ENCODE data around the gene EMILIN1. TPM values are rescaled to one million over a fixed set of nuclear protein-coding genes. Genes with fewer than 3 reads are reported as not detected.

The EMILIN1 gene
- total RNA-seq, 4 donors from 2014 or later = 6.2 to 27.8 (median 9.9) TPM

GRCh38 chr2:27097341-27097740 lies 18.9 kb downstream of the EMILIN1 start:
- H3K36me3 ChIP-seq = peaks cover 0 to 5% (median 0%) of the 10 kb centered on the region in 3 donors
- H3K27ac ChIP-seq = no peak overlapping the region
- DNase-seq = no peak
- intact Hi-C loops (cut with DNase I) = loop anchor here (10.0 kb wide), 1 partner anchor 207 kb away; the partner anchor contains the start of gene UCN
- TF ChIP-seq CTCF (IDR thresholded peaks at IDR 0.05) = no peak
- no peak for TF ChIP-seq POLR2A (IDR thresholded peaks at IDR 0.05)
- H3K4me3 ChIP-seq = no peak overlapping the region
- H3K9me3 ChIP-seq = no peaks in the 10 kb centered on the region
- peaks cover 6 to 11% (median 8%) of the 10 kb centered on the region in 3 donors for H3K4me1 ChIP-seq
- WGBS, 2 donors = 87 to 90% methylated on average over 10 to 11 of the region's 14 CpGs
- no peaks in the 10 kb centered on the region for H3K27me3 ChIP-seq

DNA sequence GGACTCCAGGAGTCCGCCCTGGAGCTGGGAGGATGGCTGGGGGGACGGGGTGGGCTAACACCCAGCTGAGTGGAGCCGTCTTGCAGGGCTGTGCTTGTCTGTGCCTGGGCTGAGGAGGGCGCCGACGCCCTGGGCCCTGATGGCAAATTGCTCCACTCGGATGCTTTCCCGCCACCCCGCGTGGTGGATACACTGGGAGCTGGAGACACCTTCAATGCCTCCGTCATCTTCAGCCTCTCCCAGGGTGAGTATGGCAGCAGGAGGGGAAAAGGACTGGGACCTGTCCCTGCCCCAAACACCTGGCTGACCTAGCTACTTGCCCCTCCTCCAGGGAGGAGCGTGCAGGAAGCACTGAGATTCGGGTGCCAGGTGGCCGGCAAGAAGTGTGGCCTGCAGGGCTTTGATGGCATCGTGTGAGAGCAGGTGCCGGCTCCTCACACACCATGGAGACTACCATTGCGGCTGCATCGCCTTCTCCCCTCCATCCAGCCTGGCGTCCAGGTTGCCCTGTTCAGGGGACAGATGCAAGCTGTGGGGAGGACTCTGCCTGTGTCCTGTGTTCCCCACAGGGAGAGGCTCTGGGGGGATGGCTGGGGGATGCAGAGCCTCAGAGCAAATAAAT lies 21.0 kb downstream of the EMILIN1 start:
- DNase-seq = no peak
- 90 to 93% methylated on average over 6 to 7 of the region's 19 CpGs for WGBS, 2 donors
- Histone ChIP-seq H3K9me3 (no peaks in the 10 kb centered on the region), H3K27me3 (peaks cover 0 to 8% (median 0%) of the 10 kb centered on the region in 4 donors), H3K36me3 (peaks cover 0 to 5% (median 0%) of the 10 kb centered on the region in 3 donors), H3K4me1 (peaks cover 6 to 11% (median 8%) of the 10 kb centered on the region in 3 donors), H3K4me3 (no peak overlapping the region), H3K27ac (no peak overlapping the region)
- no peak for TF ChIP-seq POLR2A (IDR thresholded peaks at IDR 0.05)
- no peak for TF ChIP-seq CTCF (IDR thresholded peaks at IDR 0.05)
- intact Hi-C loops (cut with DNase I) = loop anchor here (10.0 kb wide), 1 partner anchor 205 kb away; the partner anchor contains the start of gene UCN

- H3K27ac ChIP-seq = no peak overlapping the region
- intact Hi-C loops (cut with DNase I) = loop anchor here (5.0 to 10.0 kb wide), 2 partner anchors 102 to 175 kb away; partner anchors contain the start of gene DNAJC5G
- peaks cover 6 to 11% (median 8%) of the 10 kb centered on the region in 3 donors for H3K4me1 ChIP-seq
- no peak overlapping the region for H3K4me3 ChIP-seq
- WGBS, 2 donors = 83 to 87% methylated on average over 4 to 8 of the region's 10 CpGs
- TF ChIP-seq CTCF (IDR thresholded peaks at IDR 0.05) = no peak
- TF ChIP-seq POLR2A (IDR thresholded peaks at IDR 0.05) = no peak
- peaks cover 0 to 5% (median 0%) of the 10 kb centered on the region in 3 donors for H3K36me3 ChIP-seq
- peaks cover 0 to 13% (median 0%) of the 10 kb centered on the region in 4 donors for H3K27me3 ChIP-seq
- no peaks in the 10 kb centered on the region for H3K9me3 ChIP-seq
- DNase-seq = no peak
These were observed 21.6 kb downstream of the EMILIN1 start for GRCh38 chr2:27100036-27100435.

- Histone ChIP-seq H3K4me3 (no peak overlapping the region), H3K9me3 (no peaks in the 10 kb centered on the region), H3K27ac (no peak overlapping the region), H3K36me3 (peaks cover 0 to 5% (median 0%) of the 10 kb centered on the region in 3 donors), H3K27me3 (peaks cover 0 to 16% (median 0%) of the 10 kb centered on the region in 4 donors), H3K4me1 (no peaks in the 10 kb centered on the region)
- TF ChIP-seq CTCF (IDR thresholded peaks at IDR 0.05) (no peak), POLR2A (IDR thresholded peaks at IDR 0.05) (no peak)
- intact Hi-C loops (cut with DNase I) = loop anchor here (5.0 to 10.0 kb wide), 2 partner anchors 100 to 172 kb away; partner anchors contain the start of gene DNAJC5G
- no peak for DNase-seq
- 82 to 96% methylated on average over 3 to 4 of the region's 5 CpGs for WGBS, 2 donors
These were observed 23.9 kb downstream of the EMILIN1 start for GRCh38 chr2:27102329-27102728.

DNA sequence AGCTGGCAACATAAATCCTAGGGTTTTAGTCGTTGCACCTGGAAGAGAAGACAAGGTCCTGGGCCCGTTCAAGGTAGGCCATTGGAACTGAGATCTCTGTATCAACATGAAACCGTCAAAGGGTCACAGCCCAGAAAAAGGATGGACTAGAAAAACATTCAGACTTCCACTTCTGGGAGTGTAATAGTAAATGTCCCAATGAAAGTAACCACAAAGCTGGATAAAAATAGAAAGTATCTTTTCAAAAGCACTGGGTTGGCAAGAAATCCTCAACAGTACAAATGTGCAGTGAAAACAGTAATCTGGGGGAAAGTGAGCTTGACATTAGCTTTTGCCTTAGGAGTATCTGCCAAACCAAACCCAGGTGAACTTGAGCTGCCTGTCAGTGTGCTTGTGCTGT lies 27.6 kb downstream of the EMILIN1 start:
- WGBS, 2 donors = 50 to 78% methylated on average over 3 of the region's 3 CpGs
- Histone ChIP-seq H3K27me3 (peaks cover 0 to 16% (median 0%) of the 10 kb centered on the region in 4 donors), H3K27ac (no peak overlapping the region), H3K36me3 (no peaks in the 10 kb centered on the region), H3K4me1 (no peaks in the 10 kb centered on the region), H3K9me3 (no peaks in the 10 kb centered on the region), H3K4me3 (no peak overlapping the region)
- TF ChIP-seq CTCF (IDR thresholded peaks at IDR 0.05) (no peak), POLR2A (IDR thresholded peaks at IDR 0.05) (no peak)
- no peak for DNase-seq
- intact Hi-C loops (cut with DNase I) = loop anchor here (10.0 kb wide), 1 partner anchor 169 kb away; the partner anchor contains the start of gene DNAJC5G
